8988T (cell line): Measurements from ENCODE around the gene PCDHGA1.

Experiments used
- DNase-seq: peaks from one replicate; pipeline ENCODE4 v3.0.0; 2011

PCDHGA1 gene

GRCh38 chr5:141547921-141548320 lies 217.6 kb downstream of the PCDHGA1 start:
- no peak for DNase-seq

- DNase-seq, result no peak
Measured at GRCh38 chr5:141557681-141558136, 227.4 kb downstream of the PCDHGA1 start.

GRCh38 chr5:141558150-141558549 lies 227.8 kb downstream of the PCDHGA1 start:
- DNase-seq, result no peak

GRCh38 chr5:141559461-141559860 lies 229.1 kb downstream of the PCDHGA1 start:
- DNase-seq, result no peak

- no peak for DNase-seq
Measured at GRCh38 chr5:141560151-141560550, 229.8 kb downstream of the PCDHGA1 start.

GRCh38 chr5:141560725-141561483 lies 230.6 kb downstream of the PCDHGA1 start:
- DNase-seq, result no peak
